Measurements from ENCODE around the gene ZNF10.

Gene ZNF10

GRCh38 chr12:133201888-133202287, 71.5 kb downstream of the ZNF10 start:
- no peak for DNase-seq (ENCODE audit: low read depth)

GRCh38 chr12:133202493-133203343, 72.3 kb downstream of the ZNF10 start:
- no peak for DNase-seq (ENCODE audit: low read depth)

GRCh38 chr12:133203344-133204263, 73.2 kb downstream of the ZNF10 start:
- DNase-seq (ENCODE audit: low read depth) = no peak

- DNase-seq (ENCODE audit: low read depth) = no peak
Measured at GRCh38 chr12:133204264-133204603, 73.8 kb downstream of the ZNF10 start.

GRCh38 chr12:133206390-133206789, 76.0 kb downstream of the ZNF10 start:
- no peak for DNase-seq (ENCODE audit: low read depth)

Data from T-helper 22 cell (primary cell).